DND-41 (cell line): ENCODE results near the gene LHX6.

Source experiments
- CTCF ChIP-seq: IDR thresholded peaks from 2 replicates; pipeline ENCODE4 v1.5.1; 2012; ENCODE audit warnings: borderline replicate concordance, low read length, moderate library complexity, mild to moderate bottlenecking; ENCODE audit not compliant: poor library complexity, severe bottlenecking; ENCODE audit errors: extremely low read depth
- EZH2 ChIP-seq: IDR thresholded peaks from 3 replicates; pipeline ENCODE4 v1.6.1; 2012; ENCODE audit warnings: borderline replicate concordance, low read depth, mild to moderate bottlenecking, moderate library complexity, low read length, inconsistent platforms; ENCODE audit not compliant: severe bottlenecking

DNA sequence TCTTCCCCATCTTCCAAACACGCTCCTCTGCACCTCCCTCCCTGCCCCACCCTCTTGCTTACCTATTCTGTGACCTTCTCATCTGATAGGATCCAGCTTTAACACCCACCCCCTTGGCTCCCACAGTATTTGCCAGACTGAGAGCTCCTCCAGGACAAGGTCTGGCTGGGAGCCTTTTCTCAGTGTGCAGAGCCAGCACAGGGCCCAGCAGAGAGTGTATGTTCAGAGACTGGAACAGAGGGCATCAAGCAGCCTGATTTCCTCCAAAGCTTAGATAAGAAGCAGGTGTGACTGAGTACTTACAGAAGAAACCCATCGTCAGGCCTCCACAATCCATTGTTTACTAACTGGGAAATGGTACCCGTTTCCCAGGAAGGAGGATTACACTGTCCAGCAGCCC lies 26.6 kb downstream of the LHX6 start:
- TF ChIP-seq EZH2: no peak
- no peak for TF ChIP-seq CTCF
